ENCODE measurements around the gene MKNK2.
"Not testable (repeated sequence)": the region's sequence is repeated elsewhere in the genome, so short reads cannot be mapped to it uniquely, and the experiment has no call there.

- TF ChIP-seq POLR2A, CTCF (IDR thresholded peaks at IDR 0.05): not testable (repeated sequence)
Measured at GRCh38 chr19:1988464-1988863, 62.6 kb downstream of the MKNK2 start.

All from right lobe of liver (tissue), 4 donors.